Stimulated activated CD8-positive, alpha-beta memory T cell treated with anti-CD3 and anti-CD28 coated beads, Interleukin-2, amount 100 ng/mL, for 48 hours (primary cell): Measurements from ENCODE around the gene RASGRP1.

Experiments
- DNase-seq, 2 donors: peaks; one replicate each; pipeline ENCODE4 v3.0.0-alpha.2; 2020; ENCODE audit warnings: low read depth in 2 of 2

The RASGRP1 gene

GRCh38 chr15:38576261-38576660, 11.6 kb upstream of the RASGRP1 start:
- DNase-seq: no peak

DNA sequence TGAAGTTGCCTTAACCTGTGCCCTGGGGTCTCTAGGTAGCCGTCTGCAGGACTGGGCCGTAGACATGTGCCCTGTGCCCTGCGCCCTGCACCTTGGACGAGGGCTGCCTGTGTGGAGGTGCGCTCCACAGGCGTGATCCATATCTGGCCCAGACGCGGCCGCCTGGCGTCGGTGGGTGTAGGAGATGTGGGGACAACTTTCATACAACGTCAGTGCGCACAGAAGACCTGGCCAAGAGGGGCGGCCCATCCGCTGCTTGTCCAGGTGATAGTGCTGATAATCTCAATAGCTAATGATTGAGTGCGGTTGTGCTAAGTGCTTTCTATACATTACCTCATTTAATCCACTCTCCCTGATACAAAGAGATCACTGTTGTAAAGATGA, 665 bp upstream of the RASGRP1 start:
- no peak for DNase-seq

- DNase-seq: peak; percentile 82 to 84
These were observed 693 bp downstream of the RASGRP1 start for GRCh38 chr15:38563723-38564519.

GRCh38 chr15:38562278-38562677, 2.3 kb downstream of the RASGRP1 start:
- DNase-seq: no peak

DNA sequence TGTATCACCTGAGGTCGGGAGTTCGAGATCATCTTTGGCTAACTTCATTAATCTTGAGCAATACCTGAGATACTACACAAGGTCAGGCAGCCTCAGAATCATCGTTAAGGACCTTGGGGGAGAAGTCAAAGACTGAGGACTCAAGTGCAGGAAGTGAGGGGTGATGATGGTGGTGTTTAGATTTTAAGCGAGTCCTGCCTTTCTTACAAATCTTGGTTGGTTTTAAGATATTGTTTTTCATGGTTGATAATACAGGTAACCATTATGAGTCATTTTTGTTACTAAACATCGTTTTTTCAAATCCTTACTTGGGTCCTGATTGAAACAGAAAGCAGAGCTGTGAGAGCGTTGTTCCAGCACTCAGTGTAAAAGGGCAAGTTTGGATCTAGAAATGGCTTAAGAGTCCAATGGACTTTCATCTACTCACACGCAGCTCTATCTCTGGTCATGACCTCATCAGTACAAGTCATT, 4.1 kb downstream of the RASGRP1 start:
- DNase-seq: no peak

GRCh38 chr15:38559636-38560307, 4.8 kb downstream of the RASGRP1 start:
- no peak for DNase-seq

DNA sequence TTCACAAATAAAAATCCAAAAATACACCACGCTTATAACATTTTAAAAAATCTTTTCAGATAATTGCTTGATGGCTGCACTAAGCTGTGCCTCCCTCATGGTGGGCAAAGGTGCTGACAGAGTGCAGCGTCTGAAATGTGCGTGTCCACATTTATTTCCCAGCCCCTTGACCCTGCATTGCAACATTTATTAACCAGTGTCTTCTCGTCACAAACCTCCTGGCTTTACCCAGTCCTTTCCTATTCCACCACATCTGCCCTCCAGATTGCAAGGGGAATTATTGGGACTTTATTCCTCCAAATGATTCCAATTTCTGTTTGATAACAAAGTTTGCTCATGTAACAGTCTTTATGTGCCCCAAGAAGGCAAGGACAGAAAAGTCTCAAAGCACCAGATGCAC, 5.5 kb downstream of the RASGRP1 start:
- no peak for DNase-seq

- no peak for DNase-seq
These were observed 6.1 kb downstream of the RASGRP1 start for GRCh38 chr15:38558372-38559059.

DNA sequence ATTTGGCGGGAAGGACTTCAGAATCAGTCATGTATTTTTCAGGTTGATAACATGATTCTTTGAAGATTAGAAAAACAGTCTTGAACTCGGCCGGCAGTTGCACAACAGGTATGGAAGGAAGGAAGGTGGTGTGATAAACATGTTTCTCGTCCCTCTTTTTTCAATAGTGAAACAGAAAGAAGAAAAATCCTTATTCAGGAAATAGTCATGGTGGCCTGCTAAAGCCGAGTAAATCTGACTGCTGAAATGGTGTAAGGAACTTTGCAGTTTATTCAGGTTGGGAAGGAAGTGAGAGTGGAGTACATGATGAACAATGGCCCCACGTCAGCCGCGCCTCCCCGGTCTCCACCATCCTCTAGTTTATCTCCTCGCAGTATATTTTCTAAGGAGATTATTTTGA, 6.7 kb downstream of the RASGRP1 start:
- DNase-seq: no peak

GRCh38 chr15:38555686-38556334, 8.8 kb downstream of the RASGRP1 start:
- no peak for DNase-seq

DNA sequence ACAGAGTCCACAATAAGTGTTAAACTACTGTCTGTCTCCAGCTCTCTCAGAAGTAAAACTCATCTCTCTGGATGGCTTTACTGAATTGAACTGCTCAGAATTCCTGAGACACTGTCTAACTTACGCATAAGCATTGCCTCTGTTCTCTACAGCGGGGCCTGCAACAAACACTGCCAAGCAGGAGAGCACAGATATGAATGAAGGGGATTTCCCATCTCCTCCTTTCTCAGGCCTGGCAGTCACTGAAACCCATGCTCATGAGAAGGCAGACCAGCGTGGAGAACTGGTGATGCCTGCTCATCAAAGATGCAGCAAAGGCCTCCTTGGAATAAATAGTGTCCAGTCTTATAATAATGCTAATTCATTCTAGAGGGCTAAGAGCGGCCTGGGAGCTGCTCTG, 10.3 kb downstream of the RASGRP1 start:
- no peak for DNase-seq

GRCh38 chr15:38553071-38553470, 11.5 kb downstream of the RASGRP1 start:
- no peak for DNase-seq

DNA sequence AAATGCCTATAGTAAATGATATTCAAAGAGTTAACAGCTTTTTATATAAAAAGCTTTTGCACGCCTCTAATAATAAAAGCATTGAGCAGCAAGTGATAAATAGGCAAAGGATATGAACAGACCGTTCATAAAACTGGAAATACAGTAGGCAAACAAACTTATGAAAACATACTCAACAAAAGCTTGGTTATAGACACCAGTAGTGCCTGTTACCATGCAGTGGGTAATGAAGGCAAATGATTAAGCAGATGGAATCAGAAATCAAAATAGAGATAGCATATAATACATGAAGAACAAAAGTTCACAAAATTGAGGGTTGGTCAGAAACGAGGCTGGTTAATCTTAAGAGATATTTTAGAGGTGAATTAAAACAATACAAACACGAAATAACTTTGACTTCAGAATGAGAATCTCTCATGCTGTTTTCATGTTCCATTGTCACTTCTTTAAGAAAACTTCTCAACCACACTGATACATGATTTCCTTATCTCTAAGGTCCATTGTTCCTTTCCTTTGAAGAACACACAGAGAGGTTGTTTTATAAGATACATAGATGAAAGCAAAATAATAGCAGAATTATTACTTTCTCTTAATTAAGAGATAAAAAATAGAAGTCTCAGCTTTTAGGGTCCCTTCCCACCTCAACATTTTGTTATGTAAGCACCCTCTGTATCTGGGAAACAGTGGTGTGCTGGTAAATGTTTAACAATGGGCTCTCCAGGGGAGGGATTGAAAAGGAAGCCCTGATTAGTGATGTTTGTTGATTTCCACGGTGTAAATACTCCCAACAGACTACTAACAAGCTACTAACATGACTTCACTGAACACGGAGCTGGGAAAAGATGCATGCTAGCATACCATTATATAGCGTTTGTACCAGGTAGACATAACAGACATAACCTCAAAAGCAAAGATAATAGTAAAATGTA, 12.6 kb downstream of the RASGRP1 start:
- DNase-seq: no peak

DNA sequence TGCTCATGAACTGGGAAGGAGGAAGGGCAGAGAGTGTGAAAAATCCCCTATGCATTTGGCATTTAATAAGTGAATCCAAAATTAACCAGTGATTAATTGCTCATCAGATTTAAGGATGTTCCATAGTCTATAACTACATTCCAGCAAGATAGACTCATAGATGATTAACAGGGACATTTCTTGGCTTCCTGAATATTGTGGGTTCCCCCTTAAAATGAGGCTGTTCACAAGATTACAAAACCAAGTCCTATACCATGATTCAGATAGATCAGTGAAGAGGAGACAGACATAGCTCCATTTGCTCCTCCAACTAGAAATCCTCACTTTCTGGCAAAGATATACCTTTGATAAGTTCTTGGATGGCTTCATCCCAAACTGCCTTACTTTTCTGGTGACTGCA, 15.4 kb downstream of the RASGRP1 start:
- DNase-seq: no peak

GRCh38 chr15:38547255-38547997, 17.2 kb downstream of the RASGRP1 start:
- DNase-seq: no peak

GRCh38 chr15:38545179-38545578, 19.4 kb downstream of the RASGRP1 start:
- no peak for DNase-seq

GRCh38 chr15:38541026-38541425, 23.6 kb downstream of the RASGRP1 start:
- DNase-seq: no peak

DNA sequence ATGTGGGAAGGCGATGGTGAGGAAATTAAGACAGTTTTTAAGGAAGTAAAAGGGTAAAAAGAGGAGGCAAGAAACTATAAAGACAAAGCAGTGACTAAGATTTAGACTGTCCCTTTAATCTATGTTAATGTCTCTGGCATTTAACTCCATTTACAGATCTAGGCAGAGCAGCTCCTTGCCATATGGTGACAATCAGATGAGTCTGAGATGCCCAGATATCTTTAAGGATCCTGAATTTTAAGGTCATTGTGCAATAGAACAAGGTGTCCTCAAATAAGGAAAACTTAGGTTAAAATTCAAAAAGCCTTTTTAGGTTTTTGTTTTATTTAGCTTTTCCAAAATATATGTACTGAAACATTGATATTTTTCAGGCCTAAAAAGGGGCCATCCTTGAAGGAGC, 24.1 kb downstream of the RASGRP1 start:
- no peak for DNase-seq

DNA sequence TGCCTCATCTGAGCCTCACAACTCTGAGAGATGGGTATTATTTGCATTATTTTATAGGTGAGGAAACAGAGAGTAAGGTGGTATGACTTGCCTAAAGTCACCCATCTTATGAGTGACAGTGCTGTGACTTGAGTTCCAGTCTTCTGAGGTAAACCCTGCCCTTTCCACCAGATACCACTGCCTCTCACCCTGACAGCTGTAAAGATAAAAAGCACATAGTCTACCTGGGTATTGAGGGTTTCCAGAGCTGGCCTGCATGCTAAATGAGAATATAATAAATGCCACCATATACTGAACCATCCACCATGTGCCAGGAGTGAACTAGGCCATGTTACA, 25.6 kb downstream of the RASGRP1 start:
- DNase-seq: no peak

- no peak for DNase-seq
These were observed 26.1 kb downstream of the RASGRP1 start for GRCh38 chr15:38538328-38539007.
